Pulmonary artery endothelial cell (primary cell): Measurements from ENCODE around the gene NT5DC1. TPM values are rescaled to one million over a fixed set of nuclear protein-coding genes. Genes with fewer than 3 reads are reported as not detected.
A peak's percentile ranks its signal among the peaks of the same experiment; 100 is the strongest.
"Not testable (repeated sequence)": the region's sequence is repeated elsewhere in the genome, so short reads cannot be mapped to it uniquely, and the experiment has no call there.

Experiments used
- DNase-seq: peaks from one replicate; pipeline ENCODE4 v3.0.0-alpha.2; 2011; ENCODE audit warnings: low read depth, low spot score
- total RNA-seq: library from RNA; depleted of rRNA; stranded (reverse); fragments of >200 nt; gene quantifications from 2 replicates; pipeline ENCODE4 v1.2.3, GENCODE V29; 2014

NT5DC1 gene
- total RNA-seq, 1 donor from 2014 or later: 9.5 TPM

DNA sequence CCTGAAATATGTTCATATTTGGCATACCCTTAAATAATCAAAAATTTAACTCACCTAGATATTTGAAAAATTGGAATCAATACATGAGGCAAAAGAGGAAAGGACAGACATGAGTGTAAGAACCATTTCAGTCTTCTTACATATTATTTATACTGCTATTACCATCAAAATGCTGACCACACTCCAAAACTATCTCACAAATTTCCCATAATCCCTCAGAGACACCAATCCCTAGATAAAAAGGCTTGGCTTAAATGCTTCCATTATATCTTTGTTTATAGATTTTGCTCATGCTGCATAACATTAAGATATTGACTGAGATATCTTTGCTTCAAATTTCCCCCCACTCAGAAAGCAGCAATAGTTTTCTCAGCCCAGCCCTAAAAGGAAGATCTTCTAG is 11.7 kb upstream of the NT5DC1 start:
- no peak for DNase-seq

GRCh38 chr6:116090251-116090650 is 10.4 kb upstream of the NT5DC1 start:
- no peak for DNase-seq

GRCh38 chr6:116094041-116094440 is 6.6 kb upstream of the NT5DC1 start:
- DNase-seq: no peak

GRCh38 chr6:116096048-116096759 is 4.4 kb upstream of the NT5DC1 start:
- DNase-seq: not testable (repeated sequence)

DNA sequence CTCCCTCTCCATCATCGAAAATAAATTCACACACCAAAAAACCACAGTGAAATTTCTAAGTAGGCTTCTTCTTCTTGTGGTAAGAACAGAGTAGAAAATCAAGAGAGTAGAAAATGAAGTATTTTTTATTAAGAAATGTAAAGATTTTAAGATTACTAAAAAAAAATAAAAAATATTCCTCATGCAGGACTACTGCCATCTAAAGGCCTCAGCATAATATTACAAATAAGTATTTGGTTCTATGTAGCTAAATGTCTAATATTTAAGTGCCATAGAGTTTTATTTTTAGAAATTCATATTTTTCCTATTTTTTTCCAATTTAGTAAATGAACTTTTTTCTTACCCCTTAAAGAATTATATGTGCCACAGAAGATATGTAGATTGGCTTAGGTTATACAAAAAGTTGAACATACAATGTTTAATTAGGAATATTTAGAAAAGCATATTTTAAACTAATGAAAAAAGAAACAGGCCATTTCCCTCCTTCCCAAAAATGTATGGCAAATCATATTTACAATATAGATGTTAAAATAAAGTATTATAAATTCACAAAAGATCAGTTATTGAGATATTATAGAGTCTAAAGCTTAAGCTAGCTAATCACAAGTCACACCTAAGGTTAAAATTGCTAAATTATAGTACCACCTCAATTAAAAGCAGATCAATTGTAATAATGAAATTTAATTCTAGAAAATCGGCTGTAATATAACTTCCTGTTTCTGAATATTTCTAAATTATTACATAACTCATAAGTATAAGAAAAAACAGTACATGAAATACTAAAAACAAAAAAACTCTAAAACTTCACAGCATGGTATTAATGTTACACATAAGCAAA is 3.5 kb upstream of the NT5DC1 start:
- DNase-seq: no peak

- no peak for DNase-seq
These were observed 1.6 kb upstream of the NT5DC1 start for GRCh38 chr6:116099036-116099435.

GRCh38 chr6:116101302-116101718 is 657 bp downstream of the NT5DC1 start:
- DNase-seq: no peak

- DNase-seq: no peak
These were observed 1.1 kb downstream of the NT5DC1 start for GRCh38 chr6:116101790-116102189.

DNA sequence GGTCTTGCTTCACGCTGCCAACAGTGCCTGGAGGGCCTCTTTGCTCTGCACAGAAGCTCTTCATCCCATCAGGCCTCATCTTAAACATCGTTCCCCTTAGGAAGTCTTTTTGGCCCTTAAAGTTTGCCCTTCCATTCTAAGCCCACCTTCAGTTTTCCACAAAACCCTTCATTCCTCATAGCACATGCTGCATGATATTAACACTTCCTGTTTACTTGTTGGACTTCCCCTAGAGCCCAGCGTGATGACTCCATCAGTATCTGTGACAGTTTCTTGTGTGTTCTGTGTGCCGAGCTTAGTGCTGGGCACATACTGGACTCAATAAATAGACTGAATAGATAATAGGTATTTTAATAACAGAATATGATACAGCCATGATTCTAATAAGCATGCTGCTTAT is 2.2 kb downstream of the NT5DC1 start:
- DNase-seq: no peak

GRCh38 chr6:116104636-116105035 is 4.0 kb downstream of the NT5DC1 start:
- no peak for DNase-seq

DNA sequence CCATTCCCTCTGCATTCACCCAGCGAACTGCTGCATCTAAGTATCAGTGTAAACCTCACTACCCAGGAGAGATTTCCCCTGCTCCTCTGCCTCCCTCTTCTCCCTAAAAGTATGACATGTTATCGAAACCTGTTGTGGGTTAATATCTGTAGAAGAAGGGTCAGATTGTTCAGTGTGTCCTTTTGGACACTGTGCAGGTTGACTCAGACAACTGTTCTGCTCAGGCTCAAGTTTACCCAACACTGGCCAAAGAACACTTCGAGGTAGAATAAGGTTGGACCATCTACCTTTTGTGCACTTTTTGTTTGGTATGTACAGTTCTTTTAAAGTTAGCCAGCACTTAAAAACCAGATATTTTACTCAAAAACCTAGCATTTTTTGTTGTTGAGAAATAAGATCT is 4.6 kb downstream of the NT5DC1 start:
- no peak for DNase-seq

- no peak for DNase-seq
These were observed 5.5 kb downstream of the NT5DC1 start for GRCh38 chr6:116106146-116106545.

DNA sequence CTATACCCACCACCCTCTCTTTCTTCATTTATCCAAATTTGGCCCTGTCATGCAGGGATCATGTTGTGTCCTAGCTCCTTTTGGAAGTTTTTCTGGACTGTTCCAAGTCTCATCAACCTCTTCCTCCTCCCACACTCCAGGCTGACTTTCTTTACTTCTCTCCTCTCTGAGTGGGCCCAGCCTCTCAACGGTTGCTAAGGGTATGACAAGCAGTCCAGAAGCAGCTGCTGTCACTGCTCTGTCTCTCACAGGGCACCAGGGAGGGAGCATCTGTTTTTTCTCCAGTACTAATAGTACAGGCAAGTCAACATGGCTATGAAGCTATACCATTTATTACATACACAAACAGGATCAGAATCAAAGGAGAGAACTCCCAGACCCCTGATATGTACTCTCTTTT is 8.2 kb downstream of the NT5DC1 start:
- no peak for DNase-seq

- DNase-seq: peak; percentile 11
These were observed 11.2 kb downstream of the NT5DC1 start for GRCh38 chr6:116111552-116112528.

DNA sequence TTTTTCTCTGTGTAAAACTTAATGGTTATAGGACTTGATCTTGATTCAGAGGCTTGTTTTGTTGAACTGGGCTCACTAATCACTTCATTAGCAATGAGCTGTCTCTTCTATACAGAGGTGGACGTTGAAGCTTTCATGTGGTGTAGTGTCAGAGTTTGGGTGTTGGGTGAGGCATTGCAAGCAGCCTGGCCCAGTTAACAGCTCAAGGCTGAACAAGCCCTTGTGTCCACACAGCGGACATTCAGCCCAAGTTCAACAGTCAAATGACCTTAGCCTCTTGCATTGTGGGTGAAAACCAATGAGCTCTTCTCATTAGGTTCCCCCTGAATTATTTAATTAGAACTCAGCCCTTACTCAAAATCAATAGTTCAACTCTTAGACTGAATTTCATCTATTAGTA is 12.7 kb downstream of the NT5DC1 start:
- no peak for DNase-seq

GRCh38 chr6:116115781-116116180 is 15.1 kb downstream of the NT5DC1 start:
- no peak for DNase-seq

- DNase-seq: no peak
These were observed 18.0 kb downstream of the NT5DC1 start for GRCh38 chr6:116118608-116119007.

DNA sequence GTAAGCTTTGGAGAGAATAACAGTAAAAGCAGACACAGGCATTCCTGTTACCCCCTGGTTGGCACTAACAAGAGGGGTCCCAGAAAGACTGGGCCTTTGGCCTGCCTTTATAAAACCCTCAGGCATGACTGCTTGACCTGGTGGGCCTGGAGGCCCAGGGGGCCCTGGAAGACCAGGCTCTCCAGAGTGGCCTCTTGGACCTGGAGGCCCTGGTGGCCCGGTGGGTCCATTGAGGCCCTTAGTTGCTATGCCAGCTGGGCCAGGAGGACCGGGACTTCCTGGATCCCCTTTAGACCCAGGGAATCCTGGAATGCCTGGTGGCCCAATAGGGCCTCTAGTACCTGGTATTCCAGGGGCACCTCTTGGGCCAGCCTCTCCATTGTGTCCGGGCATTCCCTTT is 19.8 kb downstream of the NT5DC1 start:
- no peak for DNase-seq

GRCh38 chr6:116126032-116126431 is 25.4 kb downstream of the NT5DC1 start, which contains the start of gene COL10A1:
TSS of gene COL10A1 (minus strand) at chr6:116126132. CDS start at chr6:116125492, 640 bp downstream.
- DNase-seq: no peak

DNA sequence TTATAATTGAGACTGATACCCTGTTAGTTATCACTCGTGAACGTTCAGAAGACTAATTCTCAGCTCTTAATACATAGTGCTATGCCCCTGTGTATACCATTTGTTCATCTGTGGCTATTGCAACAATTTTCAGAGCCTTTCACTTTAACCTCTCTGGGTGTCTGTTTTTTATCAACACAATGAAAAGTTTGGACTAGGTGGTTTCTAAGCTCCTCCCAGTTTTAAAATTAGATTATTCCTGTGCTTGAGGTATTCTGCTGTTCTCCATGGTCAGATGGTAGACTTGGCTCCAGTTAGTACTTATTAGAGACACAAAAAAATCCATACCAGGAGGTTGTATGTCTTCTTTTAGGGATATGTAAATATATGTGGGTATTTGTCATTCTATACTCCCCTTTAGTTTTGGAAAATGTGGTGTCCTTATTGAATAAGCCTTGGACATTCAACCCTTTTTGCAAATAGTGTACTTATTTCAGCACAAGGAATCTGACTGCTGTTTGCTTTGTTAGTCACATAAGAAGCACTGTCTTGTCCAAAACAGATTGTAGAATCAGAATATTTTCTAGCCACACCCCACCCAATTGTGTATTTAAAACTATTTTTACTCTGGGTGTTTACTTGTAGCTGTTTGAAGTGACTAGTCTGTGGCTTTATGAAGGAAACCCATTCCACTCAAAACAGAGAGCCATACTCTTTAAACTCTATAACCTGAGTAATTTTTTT is 27.3 kb downstream of the NT5DC1 start:
- DNase-seq: no peak

- DNase-seq: no peak
These were observed 32.8 kb downstream of the NT5DC1 start for GRCh38 chr6:116133453-116133852.
